Stimulated activated CD4-positive, alpha-beta T cell treated with anti-CD3 and anti-CD28 coated beads, Interleukin-1b, Interleukin-23, amount 100 ng/mL, for 4 hours (primary cell): ENCODE measurements around the gene LILRA6.
"Not testable (repeated sequence)": the region's sequence is repeated elsewhere in the genome, so short reads cannot be mapped to it uniquely, and the experiment has no call there.

Experiments used
- DNase-seq, 2 donors: peaks; one replicate each; pipeline ENCODE4 v3.0.0-alpha.2; 2020; ENCODE audit warnings: low read depth in 2 of 2

Gene LILRA6

GRCh38 chr19:54231077-54231931, 11.3 kb downstream of the LILRA6 start:
- DNase-seq: peak; percentile 82 to 84

- DNase-seq: no peak
Measured at GRCh38 chr19:54230031-54230430, 12.6 kb downstream of the LILRA6 start.

- DNase-seq: no peak
Measured at GRCh38 chr19:54229146-54229545, 13.4 kb downstream of the LILRA6 start.

GRCh38 chr19:54224619-54225018, 18.0 kb downstream of the LILRA6 start:
- not testable (repeated sequence) for DNase-seq

GRCh38 chr19:54223937-54224281, 18.7 kb downstream of the LILRA6 start:
- not testable (repeated sequence) for DNase-seq

- DNase-seq: not testable (repeated sequence)
Measured at GRCh38 chr19:54223277-54223936, 19.2 kb downstream of the LILRA6 start.

- not testable (repeated sequence) for DNase-seq
Measured at GRCh38 chr19:54222474-54223276, 19.9 kb downstream of the LILRA6 start, which contains the start of gene LILRB3. Gene LILRB3 (minus strand): TSS chr19:54223007. CDS start chr19:54222976, 31 bp downstream.

GRCh38 chr19:54221947-54222346, 20.6 kb downstream of the LILRA6 start:
- not testable (repeated sequence) for DNase-seq

- DNase-seq: not testable (repeated sequence)
Measured at GRCh38 chr19:54219702-54220101, 22.9 kb downstream of the LILRA6 start.

GRCh38 chr19:54218960-54219661, 23.5 kb downstream of the LILRA6 start:
- DNase-seq: no peak

GRCh38 chr19:54218259-54218658, 24.3 kb downstream of the LILRA6 start:
- no peak for DNase-seq

GRCh38 chr19:54217517-54218247, 24.9 kb downstream of the LILRA6 start:
- not testable (repeated sequence) for DNase-seq

- no peak for DNase-seq
Measured at GRCh38 chr19:54216869-54217268, 25.7 kb downstream of the LILRA6 start.

GRCh38 chr19:54214734-54215133, 27.9 kb downstream of the LILRA6 start:
- not testable (repeated sequence) for DNase-seq

- not testable (repeated sequence) for DNase-seq
Measured at GRCh38 chr19:54214217-54214616, 28.4 kb downstream of the LILRA6 start.

GRCh38 chr19:54211235-54211634, 31.4 kb downstream of the LILRA6 start:
- no peak for DNase-seq

GRCh38 chr19:54209811-54210494, 32.6 kb downstream of the LILRA6 start:
- no peak for DNase-seq

- DNase-seq: no peak
Measured at GRCh38 chr19:54209058-54209810, 33.4 kb downstream of the LILRA6 start.

GRCh38 chr19:54208784-54209057, 33.9 kb downstream of the LILRA6 start:
- no peak for DNase-seq
